NOMO-1 treated with dmso at 0.1 percent for 144 hours (cell line): ENCODE data around the gene SEC23A.
"Not testable (repeated sequence)": the region's sequence is repeated elsewhere in the genome, so short reads cannot be mapped to it uniquely, and the experiment has no call there.

ENCODE experiments used
- DNase-seq: peaks from one replicate; lab custom pipeline; 2025; ENCODE audit not compliant: unreplicated experiment; lab: John Stamatoyannopoulos, UW

SEC23A gene

GRCh38 chr14:39094515-39094914 is 8.5 kb downstream of the SEC23A start:
- no peak for DNase-seq

- DNase-seq = no peak
These were observed 11.3 kb downstream of the SEC23A start for GRCh38 chr14:39091716-39092115.

- DNase-seq = no peak
These were observed 12.4 kb downstream of the SEC23A start for GRCh38 chr14:39090548-39091111.

- DNase-seq = no peak
These were observed 15.5 kb downstream of the SEC23A start for GRCh38 chr14:39087493-39087892.

GRCh38 chr14:39085933-39086332 is 17.1 kb downstream of the SEC23A start:
- no peak for DNase-seq

GRCh38 chr14:39083127-39083526 is 19.9 kb downstream of the SEC23A start:
- DNase-seq = no peak

- DNase-seq = no peak
These were observed 22.1 kb downstream of the SEC23A start for GRCh38 chr14:39080886-39081285.

- no peak for DNase-seq
These were observed 31.9 kb downstream of the SEC23A start for GRCh38 chr14:39071096-39071495.

- no peak for DNase-seq
These were observed 33.1 kb downstream of the SEC23A start for GRCh38 chr14:39069923-39070322.

GRCh38 chr14:39069169-39069805 is 33.7 kb downstream of the SEC23A start:
- not testable (repeated sequence) for DNase-seq

- DNase-seq = no peak
These were observed 42.1 kb downstream of the SEC23A start for GRCh38 chr14:39060818-39061437.

GRCh38 chr14:39055786-39056474 is 47.1 kb downstream of the SEC23A start:
- no peak for DNase-seq

GRCh38 chr14:39052869-39053454 is 50.1 kb downstream of the SEC23A start:
- DNase-seq = not testable (repeated sequence)

GRCh38 chr14:39050389-39050788 is 52.6 kb downstream of the SEC23A start:
- peak; percentile 14 for DNase-seq

GRCh38 chr14:39045889-39046288 is 57.1 kb downstream of the SEC23A start:
- not testable (repeated sequence) for DNase-seq

- no peak for DNase-seq
These were observed 59.6 kb downstream of the SEC23A start for GRCh38 chr14:39043352-39043943.

GRCh38 chr14:39040529-39040928 is 62.5 kb downstream of the SEC23A start:
- no peak for DNase-seq

- DNase-seq = no peak
These were observed 64.5 kb downstream of the SEC23A start for GRCh38 chr14:39038542-39038941.

- DNase-seq = no peak
These were observed 66.3 kb downstream of the SEC23A start for GRCh38 chr14:39036760-39037159.

GRCh38 chr14:39035336-39035735 is 67.7 kb downstream of the SEC23A start:
- no peak for DNase-seq
